ENCODE results near the gene PIGT.

PIGT gene

GRCh38 chr20:45406260-45407066, 9.5 kb upstream of the PIGT start (continued):
- TF ChIP-seq ATF2 (tag by site-specific recombination; IDR thresholded peaks at IDR 0.05; ENCODE audit: low read depth) (no peak), ZNF335 (tag by site-specific recombination; conservative IDR thresholded peaks at IDR 0.05) (peak; percentile 67), ZNF350 (tag by site-specific recombination; IDR thresholded peaks at IDR 0.05) (no peak), ZNF518A (tag by site-specific recombination; conservative IDR thresholded peaks at IDR 0.05; ENCODE audit: low read depth) (no peak), ZBTB1 (tag by site-specific recombination; IDR thresholded peaks at IDR 0.05) (peak; percentile 80; the same call in 1 of the 2 replicates), FEZF1 (tag by site-specific recombination; IDR thresholded peaks at IDR 0.05) (peak; percentile 16; the same call in 1 of the 2 replicates), SCRT2 (tag by site-specific recombination; IDR thresholded peaks at IDR 0.05) (peak; percentile 91), ZXDB (tag by site-specific recombination; IDR thresholded peaks at IDR 0.05) (peak; percentile 90), ZNF600 (tag by site-specific recombination; IDR thresholded peaks at IDR 0.05) (peak; percentile 85), ZNF623 (tag by site-specific recombination; IDR thresholded peaks at IDR 0.05) (no peak), TCF7L2 (IDR thresholded peaks at IDR 0.05; ENCODE audit: borderline replicate concordance, low read depth, low read length) (no peak), ZNF768 (tag by site-specific recombination; IDR thresholded peaks at IDR 0.05) (no peak), OSR2 (tag by site-specific recombination; IDR thresholded peaks at IDR 0.05) (peak; percentile 82), ZNF560 (tag by site-specific recombination; IDR thresholded peaks at IDR 0.05; ENCODE audit: borderline replicate concordance) (no peak), ZBTB26 (tag by site-specific recombination; optimal IDR thresholded peaks at IDR 0.05) (peak; percentile 100), CTCF (tag by site-specific recombination; IDR thresholded peaks at IDR 0.05) (peak; percentile 30; the same call in 1 of the 2 replicates), ZSCAN30 (tag by site-specific recombination; IDR thresholded peaks at IDR 0.05) (peak; percentile 72), ZNF654 (tag by site-specific recombination; IDR thresholded peaks at IDR 0.05; ENCODE audit: low read depth) (no peak), SP3 (tag by site-specific recombination; IDR thresholded peaks at IDR 0.05) (peak; percentile 57; the same call in 1 of the 2 replicates), ZNF341 (tag by site-specific recombination; IDR thresholded peaks at IDR 0.05; ENCODE audit: low read depth) (peak; percentile 70), ZNF292 (tag by site-specific recombination; IDR thresholded peaks at IDR 0.05; ENCODE audit: borderline replicate concordance, low read depth) (no peak), ZNF596 (tag by site-specific recombination; IDR thresholded peaks at IDR 0.05) (peak; percentile 90), KLF8 (tag by site-specific recombination; IDR thresholded peaks at IDR 0.05) (peak; percentile 76; the same call in 1 of the 2 replicates), ZBTB11 (tag by site-specific recombination; conservative IDR thresholded peaks at IDR 0.05; ENCODE audit: low read depth) (peak; percentile 70), ZFP69B (tag by site-specific recombination; IDR thresholded peaks at IDR 0.05) (peak; percentile 64), ZIC2 (tag by site-specific recombination; IDR thresholded peaks at IDR 0.05) (no peak; the same call in none of the 2 replicates)

Measured in HEK293 (cell line).